ENCODE data around the gene KMT5B.

KMT5B gene

GRCh38 chr11:68179847-68180246 is 33.2 kb downstream of the KMT5B start:
- DNase-seq (ENCODE audit: low spot score): no peak

GRCh38 chr11:68177877-68178276 is 35.2 kb downstream of the KMT5B start:
- no peak for DNase-seq (ENCODE audit: low spot score)

- no peak for DNase-seq (ENCODE audit: low spot score)
These were observed 39.2 kb downstream of the KMT5B start for GRCh38 chr11:68173926-68174325.

- DNase-seq (ENCODE audit: low spot score): no peak
These were observed 43.7 kb downstream of the KMT5B start for GRCh38 chr11:68169442-68169841.

GRCh38 chr11:68168694-68169093 is 44.4 kb downstream of the KMT5B start:
- no peak for DNase-seq (ENCODE audit: low spot score)

- no peak for DNase-seq (ENCODE audit: low spot score)
These were observed 45.6 kb downstream of the KMT5B start for GRCh38 chr11:68167474-68167873.

GRCh38 chr11:68166969-68167368 is 46.1 kb downstream of the KMT5B start:
- DNase-seq (ENCODE audit: low spot score): no peak

GRCh38 chr11:68165601-68166000 is 47.5 kb downstream of the KMT5B start:
- DNase-seq (ENCODE audit: low spot score): no peak

- DNase-seq (ENCODE audit: low spot score): peak; percentile 66
These were observed 48.7 kb downstream of the KMT5B start for GRCh38 chr11:68164437-68164836.

- DNase-seq (ENCODE audit: low spot score): no peak
These were observed 49.4 kb downstream of the KMT5B start for GRCh38 chr11:68163691-68164090.

GRCh38 chr11:68160100-68160695 is 52.9 kb downstream of the KMT5B start:
- no peak for DNase-seq (ENCODE audit: low spot score)

- DNase-seq (ENCODE audit: low spot score): no peak
These were observed 53.4 kb downstream of the KMT5B start for GRCh38 chr11:68159665-68160064.

GRCh38 chr11:68159161-68159560 is 53.9 kb downstream of the KMT5B start:
- no peak for DNase-seq (ENCODE audit: low spot score)

- DNase-seq (ENCODE audit: low spot score): no peak
These were observed 54.5 kb downstream of the KMT5B start for GRCh38 chr11:68158580-68158979.

GRCh38 chr11:68153742-68154141 is 59.4 kb downstream of the KMT5B start:
- DNase-seq (ENCODE audit: low spot score): no peak

- DNase-seq (ENCODE audit: low spot score): no peak
These were observed 63.1 kb downstream of the KMT5B start for GRCh38 chr11:68150037-68150436.

- no peak for DNase-seq (ENCODE audit: low spot score)
These were observed 63.7 kb downstream of the KMT5B start for GRCh38 chr11:68149417-68149816.

GRCh38 chr11:68148879-68149278 is 64.2 kb downstream of the KMT5B start:
- no peak for DNase-seq (ENCODE audit: low spot score)

- DNase-seq (ENCODE audit: low spot score): no peak
These were observed 64.9 kb downstream of the KMT5B start for GRCh38 chr11:68148071-68148805.

- DNase-seq (ENCODE audit: low spot score): peak; percentile 41
These were observed 66.2 kb downstream of the KMT5B start for GRCh38 chr11:68146704-68147474.

- DNase-seq (ENCODE audit: low spot score): no peak
These were observed 67.0 kb downstream of the KMT5B start for GRCh38 chr11:68146010-68146540.

- no peak for DNase-seq (ENCODE audit: low spot score)
These were observed 67.8 kb downstream of the KMT5B start for GRCh38 chr11:68145120-68145866.

Data from AG08395 (cell line).